ENCODE measurements around the gene CAPZB. TPM values are rescaled to one million over a fixed set of nuclear protein-coding genes. Genes with fewer than 3 reads are reported as not detected.

The CAPZB gene
- total and polyA plus RNA-seq, 4 donors = 230 to 297 (median 272) TPM

GRCh38 chr1:19461220-19461554, 24.2 kb downstream of the CAPZB start:
- Histone ChIP-seq H3K4me1 (ENCODE audit: control insufficient read depth in 1 of 2, insufficient read depth in 2 of 2, low read length in 2 of 2) (peaks cover 0 to 6% of the 10 kb centered on the region in 2 donors), H3K9me3 (ENCODE audit: control insufficient read depth, low read length) (no peaks in the 10 kb centered on the region), H3K36me3 (ENCODE audit: control insufficient read depth in 1 of 2, insufficient read depth in 2 of 2, low read length in 1 of 2) (no peaks in the 10 kb centered on the region), H3K27me3 (ENCODE audit: control insufficient read depth in 1 of 2, insufficient read depth in 2 of 2, low read length in 1 of 2) (no peaks in the 10 kb centered on the region), H3K4me3 (ENCODE audit: low read length in 2 of 2) (no peak overlapping the region), H3K27ac (ENCODE audit: low read depth in 1 of 2, low read length in 2 of 2) (no peak overlapping the region)
- intact Hi-C loops (cut with DNase I) = no loop called here
- ATAC-seq (ENCODE audit: low FRiP score) (no peak), DNase-seq (peak in 1 of 2 donors; percentile 39)
- 62 to 70% methylated on average over 6 of the region's 6 CpGs for WGBS, 2 donors

DNA sequence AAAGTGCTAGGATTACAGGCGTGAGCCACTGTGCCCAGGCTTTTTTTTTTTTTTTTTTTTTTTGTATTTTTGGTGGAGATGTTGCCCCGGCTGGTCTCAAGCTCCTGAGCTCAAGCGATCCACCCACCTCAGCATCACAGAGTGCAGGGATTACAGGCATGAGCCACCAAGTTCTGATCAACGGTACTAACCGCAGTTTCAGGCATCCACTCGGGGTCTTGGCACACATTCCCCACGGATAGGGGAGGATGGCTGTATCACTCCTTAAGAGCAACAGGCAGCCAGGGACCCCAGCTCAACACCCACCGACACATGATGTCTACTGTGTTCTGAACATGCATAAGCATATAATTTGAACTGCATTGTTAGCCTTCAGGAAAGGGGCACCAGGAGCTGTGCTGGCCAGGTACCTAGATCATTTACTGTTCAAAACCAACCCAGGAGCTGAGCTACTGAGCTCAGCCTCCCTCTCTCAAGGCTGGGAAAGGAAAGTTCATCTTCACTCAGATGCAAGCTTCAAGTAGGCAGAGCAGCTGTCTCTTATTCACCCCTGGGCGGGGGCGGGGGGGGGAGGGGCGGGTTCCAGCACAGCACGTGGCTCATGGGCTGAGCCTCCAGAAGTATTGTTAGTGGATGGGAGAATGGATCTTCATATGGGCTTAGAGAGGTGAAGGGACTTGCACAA, 24.7 kb downstream of the CAPZB start:
- Histone ChIP-seq H3K27me3 (ENCODE audit: control insufficient read depth in 1 of 2, insufficient read depth in 2 of 2, low read length in 1 of 2) (no peaks in the 10 kb centered on the region), H3K4me1 (ENCODE audit: control insufficient read depth in 1 of 2, insufficient read depth in 2 of 2, low read length in 2 of 2) (peaks cover 0 to 6% of the 10 kb centered on the region in 2 donors), H3K4me3 (ENCODE audit: low read length in 2 of 2) (no peak overlapping the region), H3K27ac (ENCODE audit: low read depth in 1 of 2, low read length in 2 of 2) (no peak overlapping the region), H3K9me3 (ENCODE audit: control insufficient read depth, low read length) (no peaks in the 10 kb centered on the region), H3K36me3 (ENCODE audit: control insufficient read depth in 1 of 2, insufficient read depth in 2 of 2, low read length in 1 of 2) (no peaks in the 10 kb centered on the region)
- WGBS, 2 donors = 82 to 83% methylated on average over 12 of the region's 12 CpGs
- DNase-seq (peak in 1 of 2 donors; percentile 59), ATAC-seq (ENCODE audit: low FRiP score) (no peak)
- intact Hi-C loops (cut with DNase I) = no loop called here

DNA sequence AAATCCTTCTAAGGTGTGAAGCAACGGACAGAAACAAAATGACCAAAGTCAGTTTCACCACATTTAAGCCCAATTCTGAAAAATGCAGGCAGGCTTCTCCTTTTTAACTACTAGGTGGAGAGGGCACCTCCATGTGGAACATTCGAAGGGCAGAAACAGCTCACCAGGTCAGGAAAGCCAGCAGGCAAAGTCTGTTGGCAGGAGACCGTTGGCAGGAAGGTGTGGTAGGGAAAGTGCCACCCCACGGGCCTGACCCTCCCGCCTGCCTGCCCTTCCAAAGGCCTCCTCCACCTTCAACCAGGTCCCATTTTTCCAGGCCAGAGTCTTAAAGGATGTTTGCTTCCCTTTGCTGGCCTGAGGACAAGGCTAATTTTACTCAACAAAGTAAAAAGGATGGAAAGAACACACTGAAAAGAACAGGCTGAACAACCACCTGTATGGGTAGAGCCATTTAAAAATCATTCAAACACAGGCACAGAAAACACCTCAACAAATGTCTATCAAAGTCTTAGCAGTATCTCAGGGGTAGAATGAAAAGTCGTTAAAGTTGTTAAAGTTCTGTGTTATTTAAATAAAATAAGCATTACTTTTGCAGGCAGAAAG, 26.4 kb downstream of the CAPZB start:
- WGBS, 2 donors = 13 to 14% methylated on average over 6 of the region's 6 CpGs
- intact Hi-C loops (cut with DNase I) = no loop called here
- Histone ChIP-seq H3K9me3 (ENCODE audit: control insufficient read depth, low read length) (no peaks in the 10 kb centered on the region), H3K27me3 (ENCODE audit: control insufficient read depth in 1 of 2, insufficient read depth in 2 of 2, low read length in 1 of 2) (no peaks in the 10 kb centered on the region), H3K36me3 (ENCODE audit: control insufficient read depth in 1 of 2, insufficient read depth in 2 of 2, low read length in 1 of 2) (no peaks in the 10 kb centered on the region), H3K4me1 (ENCODE audit: control insufficient read depth in 1 of 2, insufficient read depth in 2 of 2, low read length in 2 of 2) (peaks cover 6 to 13% of the 10 kb centered on the region in 2 donors), H3K4me3 (ENCODE audit: low read length in 2 of 2) (no peak overlapping the region), H3K27ac (ENCODE audit: low read depth in 1 of 2, low read length in 2 of 2) (no peak overlapping the region)
- ATAC-seq (ENCODE audit: low FRiP score) (no peak), DNase-seq (peak in 1 of 2 donors; percentile 65)

- Histone ChIP-seq H3K4me3 (ENCODE audit: low read length in 2 of 2) (no peak overlapping the region), H3K27ac (ENCODE audit: low read depth in 1 of 2, low read length in 2 of 2) (no peak overlapping the region), H3K27me3 (ENCODE audit: control insufficient read depth in 1 of 2, insufficient read depth in 2 of 2, low read length in 1 of 2) (no peaks in the 10 kb centered on the region), H3K36me3 (ENCODE audit: control insufficient read depth in 1 of 2, insufficient read depth in 2 of 2, low read length in 1 of 2) (no peaks in the 10 kb centered on the region), H3K4me1 (ENCODE audit: control insufficient read depth in 1 of 2, insufficient read depth in 2 of 2, low read length in 2 of 2) (peaks cover 6 to 15% of the 10 kb centered on the region in 2 donors), H3K9me3 (ENCODE audit: control insufficient read depth, low read length) (no peaks in the 10 kb centered on the region)
- DNase-seq (no peak), ATAC-seq (ENCODE audit: low FRiP score) (no peak)
- intact Hi-C loops (cut with DNase I) = no loop called here
- WGBS, 2 donors = 5 to 14% methylated on average over 8 of the region's 8 CpGs
These were observed 27.7 kb downstream of the CAPZB start for GRCh38 chr1:19457607-19458006.

GRCh38 chr1:19456968-19457441, 28.3 kb downstream of the CAPZB start:
- WGBS, 2 donors = 13 to 19% methylated on average over 9 of the region's 9 CpGs
- no peaks in the 10 kb centered on the region for H3K9me3 ChIP-seq (ENCODE audit: control insufficient read depth, low read length)
- H3K36me3 ChIP-seq (ENCODE audit: control insufficient read depth in 1 of 2, insufficient read depth in 2 of 2, low read length in 1 of 2) = no peaks in the 10 kb centered on the region
- no peak for DNase-seq
- peaks cover 6 to 15% of the 10 kb centered on the region in 2 donors for H3K4me1 ChIP-seq (ENCODE audit: control insufficient read depth in 1 of 2, insufficient read depth in 2 of 2, low read length in 2 of 2)
- peak overlapping the region; percentile 52 to 77 for H3K27ac ChIP-seq (ENCODE audit: low read depth in 1 of 2, low read length in 2 of 2)
- no peak overlapping the region for H3K4me3 ChIP-seq (ENCODE audit: low read length in 2 of 2)
- no peak for ATAC-seq (ENCODE audit: low FRiP score)
- no peaks in the 10 kb centered on the region for H3K27me3 ChIP-seq (ENCODE audit: control insufficient read depth in 1 of 2, insufficient read depth in 2 of 2, low read length in 1 of 2)
- intact Hi-C loops (cut with DNase I) = no loop called here

GRCh38 chr1:19455353-19455752, 30.0 kb downstream of the CAPZB start:
- Histone ChIP-seq H3K4me1 (ENCODE audit: control insufficient read depth in 1 of 2, insufficient read depth in 2 of 2, low read length in 2 of 2) (peaks cover 11 to 15% of the 10 kb centered on the region in 2 donors), H3K9me3 (ENCODE audit: control insufficient read depth, low read length) (no peaks in the 10 kb centered on the region), H3K27me3 (ENCODE audit: control insufficient read depth in 1 of 2, insufficient read depth in 2 of 2, low read length in 1 of 2) (no peaks in the 10 kb centered on the region), H3K36me3 (ENCODE audit: control insufficient read depth in 1 of 2, insufficient read depth in 2 of 2, low read length in 1 of 2) (no peaks in the 10 kb centered on the region), H3K4me3 (ENCODE audit: low read length in 2 of 2) (no peak overlapping the region), H3K27ac (ENCODE audit: low read depth in 1 of 2, low read length in 2 of 2) (peak overlapping the region in 1 of 2 donors; percentile 16)
- 79 to 81% methylated on average over 8 of the region's 8 CpGs for WGBS, 2 donors
- intact Hi-C loops (cut with DNase I) = no loop called here
- DNase-seq (no peak), ATAC-seq (ENCODE audit: low FRiP score) (no peak)

DNA sequence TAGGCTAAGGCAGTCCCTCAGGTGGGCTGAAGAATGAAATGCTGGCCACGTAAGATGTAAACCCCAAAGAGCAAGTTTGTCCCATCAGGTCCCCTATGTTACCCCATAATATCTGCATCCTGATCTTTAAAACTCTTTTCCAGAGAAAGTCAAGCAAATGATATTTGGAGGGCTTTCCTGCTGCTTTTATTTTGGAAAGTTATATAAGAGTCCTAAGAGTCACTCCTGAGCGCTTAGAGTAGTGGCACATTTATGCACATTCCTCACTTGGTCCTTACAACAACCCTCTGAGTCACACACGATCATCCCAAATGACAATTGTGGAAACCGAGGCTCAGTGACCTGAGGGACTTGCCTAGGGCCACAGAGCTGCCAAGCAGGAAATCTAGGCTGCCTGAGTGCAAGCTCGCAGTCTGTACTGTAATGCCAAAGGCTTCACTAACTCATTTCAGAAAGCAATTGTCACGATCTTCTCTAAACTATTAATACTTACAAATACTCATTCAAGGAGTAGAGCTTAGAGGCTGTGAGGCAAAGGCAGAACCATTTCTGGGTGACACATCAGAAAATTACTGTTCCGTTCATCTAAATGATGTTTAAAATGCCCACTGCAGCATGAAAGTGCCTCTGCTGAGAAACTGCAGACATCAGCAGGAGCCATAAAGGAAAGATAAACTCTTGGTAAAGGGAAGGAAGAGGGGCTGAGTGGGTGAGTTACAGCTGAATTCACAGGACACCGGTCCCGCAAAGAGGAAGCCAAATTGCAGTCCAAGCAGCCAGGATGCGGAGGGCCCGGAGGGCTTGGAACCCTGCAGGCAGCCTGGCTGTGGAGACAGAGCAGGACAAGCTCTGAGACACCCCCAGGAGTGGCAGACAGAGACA, 30.8 kb downstream of the CAPZB start:
- no peaks in the 10 kb centered on the region for H3K9me3 ChIP-seq (ENCODE audit: control insufficient read depth, low read length)
- WGBS, 2 donors = 10 to 16% methylated on average over 11 of the region's 11 CpGs
- H3K27me3 ChIP-seq (ENCODE audit: control insufficient read depth in 1 of 2, insufficient read depth in 2 of 2, low read length in 1 of 2) = no peaks in the 10 kb centered on the region
- H3K36me3 ChIP-seq (ENCODE audit: control insufficient read depth in 1 of 2, insufficient read depth in 2 of 2, low read length in 1 of 2) = no peaks in the 10 kb centered on the region
- intact Hi-C loops (cut with DNase I) = loop anchor here (5.0 kb wide), 2 partner anchors 37 to 52 kb away; no protein-coding TSS in a partner anchor
- no peak overlapping the region for H3K4me3 ChIP-seq (ENCODE audit: low read length in 2 of 2)
- ATAC-seq (ENCODE audit: low FRiP score) = no peak
- peaks cover 11 to 15% of the 10 kb centered on the region in 2 donors for H3K4me1 ChIP-seq (ENCODE audit: control insufficient read depth in 1 of 2, insufficient read depth in 2 of 2, low read length in 2 of 2)
- H3K27ac ChIP-seq (ENCODE audit: low read depth in 1 of 2, low read length in 2 of 2) = peak overlapping the region in 1 of 2 donors; percentile 69
- DNase-seq = no peak

DNA sequence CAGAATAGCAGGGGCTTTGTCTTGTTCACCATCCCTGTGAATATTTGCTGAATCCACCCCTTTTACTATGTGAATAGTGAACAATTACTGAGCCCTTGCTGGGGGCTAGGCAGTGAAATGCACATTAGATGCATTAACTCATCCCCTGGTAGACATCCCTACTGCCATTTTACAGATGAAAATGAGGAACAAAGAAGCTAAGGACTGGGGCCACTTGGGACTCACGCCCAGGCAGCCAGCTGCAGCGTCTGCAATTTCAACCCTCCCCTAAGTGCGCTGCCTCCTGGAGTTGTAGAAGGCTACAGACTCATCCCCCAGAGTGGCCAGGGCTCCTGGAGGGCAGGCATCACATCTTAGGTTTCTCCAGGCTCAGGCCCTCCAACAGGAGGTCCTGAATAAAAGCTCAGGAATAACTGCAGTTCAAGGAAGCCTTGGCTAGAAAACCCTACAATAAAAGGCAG, 31.6 kb downstream of the CAPZB start:
- no peak for ATAC-seq (ENCODE audit: low FRiP score)
- 28 to 60% methylated on average over 3 of the region's 3 CpGs for WGBS, 2 donors
- H3K9me3 ChIP-seq (ENCODE audit: control insufficient read depth, low read length) = no peaks in the 10 kb centered on the region
- intact Hi-C loops (cut with DNase I) = loop anchor here (5.0 kb wide), 2 partner anchors 36 to 51 kb away; no protein-coding TSS in a partner anchor
- no peaks in the 10 kb centered on the region for H3K36me3 ChIP-seq (ENCODE audit: control insufficient read depth in 1 of 2, insufficient read depth in 2 of 2, low read length in 1 of 2)
- peaks cover 15 to 16% of the 10 kb centered on the region in 2 donors for H3K4me1 ChIP-seq (ENCODE audit: control insufficient read depth in 1 of 2, insufficient read depth in 2 of 2, low read length in 2 of 2)
- H3K4me3 ChIP-seq (ENCODE audit: low read length in 2 of 2) = no peak overlapping the region
- no peaks in the 10 kb centered on the region for H3K27me3 ChIP-seq (ENCODE audit: control insufficient read depth in 1 of 2, insufficient read depth in 2 of 2, low read length in 1 of 2)
- H3K27ac ChIP-seq (ENCODE audit: low read depth in 1 of 2, low read length in 2 of 2) = peak overlapping the region in 1 of 2 donors; percentile 69
- DNase-seq = no peak

Data from aorta (tissue), 5 donors.